SK-N-SH (cell line): ENCODE results near the gene ARSJ.
A peak's percentile ranks its signal among the peaks of the same experiment; 100 is the strongest.

Experiments used
- CHD2 ChIP-seq: fragments of 150-350 bp; IDR thresholded peaks from 2 replicates; pipeline ENCODE4 v1.6.1; 2018; ENCODE audit warnings: low read length; ENCODE audit not compliant: partially characterized antibody
- EP300 ChIP-seq, 2 experiments: IDR thresholded peaks; 2 replicates each; pipeline versions ENCODE4 v1.4.0 to v1.6.1; 2012; ENCODE audit warnings: borderline replicate concordance in 1 of 2, low read depth in 1 of 2, low read length in 1 of 2
- GABPA ChIP-seq: IDR thresholded peaks from 2 replicates; pipeline ENCODE4 v1.4.0; 2012; ENCODE audit warnings: low read depth, mild to moderate bottlenecking
- POLR2AphosphoS5 ChIP-seq: IDR thresholded peaks from 2 replicates; pipeline ENCODE4 v1.6.1; 2012; ENCODE audit warnings: low read depth, low read length
- RAD21 ChIP-seq: IDR thresholded peaks from 2 replicates; pipeline ENCODE4 v1.6.1; 2012; ENCODE audit warnings: mild to moderate bottlenecking, low read length
- RCOR1 ChIP-seq: fragments of 150-350 bp; IDR thresholded peaks from 2 replicates; pipeline ENCODE4 v1.6.1; 2017; ENCODE audit warnings: antibody characterized with exemption, low read length
- SIN3A ChIP-seq: IDR thresholded peaks from 2 replicates; pipeline ENCODE4 v1.6.1; 2012; ENCODE audit warnings: low read depth, mild to moderate bottlenecking, low read length, moderate library complexity, borderline replicate concordance
- SMC3 ChIP-seq: IDR thresholded peaks from 2 replicates; pipeline ENCODE4 v1.6.1; 2012; ENCODE audit warnings: low read depth, low read length, improper control_type of control experiment
- TAF1 ChIP-seq: IDR thresholded peaks from 2 replicates; pipeline ENCODE4 v1.6.1; 2012; ENCODE audit warnings: low read depth, mild to moderate bottlenecking, low read length, moderate library complexity, borderline replicate concordance
- TCF12 ChIP-seq: IDR thresholded peaks from 2 replicates; pipeline ENCODE4 v1.4.0; 2012
- TF ChIP-seq, protein P1 (sequence below): fragments of 200-600 bp; sonication (generic); IDR thresholded peaks from 2 replicates; pipeline ENCODE4 v1.6.1; 2017; ENCODE audit warnings: antibody characterized with exemption, mild to moderate bottlenecking, moderate library complexity
- TF ChIP-seq, protein P2 (sequence below): IDR thresholded peaks from 2 replicates; pipeline ENCODE4 v1.6.1; 2012; ENCODE audit warnings: mild to moderate bottlenecking, low read depth, low read length, moderate library complexity
- TF ChIP-seq, protein P3 (sequence below): IDR thresholded peaks from 2 replicates; pipeline ENCODE4 v1.4.0; 2012; ENCODE audit warnings: low read depth

DNA sequence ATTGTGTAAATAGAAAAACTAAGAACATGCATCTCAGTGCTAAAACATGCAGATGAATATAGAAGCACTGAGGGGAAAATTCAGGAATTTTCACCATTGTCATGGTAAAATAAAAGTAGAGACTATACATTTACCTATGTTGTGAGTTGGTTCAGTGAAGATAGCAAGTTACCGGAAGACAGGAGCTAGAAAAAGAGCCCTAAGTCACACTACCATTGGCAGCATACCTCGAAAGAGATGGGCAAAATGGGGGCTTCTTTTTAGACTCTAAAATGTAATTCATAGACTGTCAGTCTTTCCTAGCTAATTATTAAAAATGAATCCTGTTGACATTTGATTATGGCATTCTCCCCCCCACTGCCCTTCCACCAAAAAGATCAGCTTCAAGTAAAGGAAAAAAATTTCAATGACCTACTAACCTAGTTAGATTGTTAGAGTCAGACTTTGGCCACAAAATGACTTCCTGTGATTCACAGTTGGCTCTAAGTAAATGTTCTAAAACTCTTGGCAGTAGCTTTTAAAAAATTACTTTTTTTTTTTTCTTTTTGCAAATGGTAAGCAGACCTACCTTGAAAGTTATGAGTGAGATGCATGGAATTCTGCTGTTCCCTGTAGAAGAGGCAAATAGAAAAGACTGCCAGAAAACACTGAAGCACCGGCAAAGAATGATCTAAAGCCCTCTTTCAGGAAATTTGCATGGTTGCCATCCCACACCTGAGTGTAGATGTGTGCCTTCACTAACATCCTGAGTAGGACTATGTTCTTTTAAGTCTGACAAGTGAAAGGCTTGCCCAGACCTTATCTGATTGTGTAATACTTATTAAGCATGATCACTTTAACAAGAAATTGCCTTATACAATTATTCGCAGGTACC, 26.4 kb upstream of the ARSJ start:
- TF ChIP-seq GABPA (no peak), TAF1 (no peak), POLR2AphosphoS5 (peak; percentile 56; the same call in 1 of the 2 replicates), TCF12 (peak; percentile 91), EP300 (IDR thresholded peaks at IDR 0.05; ENCODE audit: borderline replicate concordance in 1 of 2, low read depth in 1 of 2, low read length in 1 of 2) (peak in 1 of 2 experiments; percentile 86; a peak in 1 of 4 replicates), SIN3A (no peak), RAD21 (no peak), RCOR1 (no peak), CHD2 (no peak), SMC3 (no peak; the same call in 1 of the 2 replicates)
- TF ChIP-seq, protein P1, sequence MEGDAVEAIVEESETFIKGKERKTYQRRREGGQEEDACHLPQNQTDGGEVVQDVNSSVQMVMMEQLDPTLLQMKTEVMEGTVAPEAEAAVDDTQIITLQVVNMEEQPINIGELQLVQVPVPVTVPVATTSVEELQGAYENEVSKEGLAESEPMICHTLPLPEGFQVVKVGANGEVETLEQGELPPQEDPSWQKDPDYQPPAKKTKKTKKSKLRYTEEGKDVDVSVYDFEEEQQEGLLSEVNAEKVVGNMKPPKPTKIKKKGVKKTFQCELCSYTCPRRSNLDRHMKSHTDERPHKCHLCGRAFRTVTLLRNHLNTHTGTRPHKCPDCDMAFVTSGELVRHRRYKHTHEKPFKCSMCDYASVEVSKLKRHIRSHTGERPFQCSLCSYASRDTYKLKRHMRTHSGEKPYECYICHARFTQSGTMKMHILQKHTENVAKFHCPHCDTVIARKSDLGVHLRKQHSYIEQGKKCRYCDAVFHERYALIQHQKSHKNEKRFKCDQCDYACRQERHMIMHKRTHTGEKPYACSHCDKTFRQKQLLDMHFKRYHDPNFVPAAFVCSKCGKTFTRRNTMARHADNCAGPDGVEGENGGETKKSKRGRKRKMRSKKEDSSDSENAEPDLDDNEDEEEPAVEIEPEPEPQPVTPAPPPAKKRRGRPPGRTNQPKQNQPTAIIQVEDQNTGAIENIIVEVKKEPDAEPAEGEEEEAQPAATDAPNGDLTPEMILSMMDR: no peak
- TF ChIP-seq, protein P2, sequence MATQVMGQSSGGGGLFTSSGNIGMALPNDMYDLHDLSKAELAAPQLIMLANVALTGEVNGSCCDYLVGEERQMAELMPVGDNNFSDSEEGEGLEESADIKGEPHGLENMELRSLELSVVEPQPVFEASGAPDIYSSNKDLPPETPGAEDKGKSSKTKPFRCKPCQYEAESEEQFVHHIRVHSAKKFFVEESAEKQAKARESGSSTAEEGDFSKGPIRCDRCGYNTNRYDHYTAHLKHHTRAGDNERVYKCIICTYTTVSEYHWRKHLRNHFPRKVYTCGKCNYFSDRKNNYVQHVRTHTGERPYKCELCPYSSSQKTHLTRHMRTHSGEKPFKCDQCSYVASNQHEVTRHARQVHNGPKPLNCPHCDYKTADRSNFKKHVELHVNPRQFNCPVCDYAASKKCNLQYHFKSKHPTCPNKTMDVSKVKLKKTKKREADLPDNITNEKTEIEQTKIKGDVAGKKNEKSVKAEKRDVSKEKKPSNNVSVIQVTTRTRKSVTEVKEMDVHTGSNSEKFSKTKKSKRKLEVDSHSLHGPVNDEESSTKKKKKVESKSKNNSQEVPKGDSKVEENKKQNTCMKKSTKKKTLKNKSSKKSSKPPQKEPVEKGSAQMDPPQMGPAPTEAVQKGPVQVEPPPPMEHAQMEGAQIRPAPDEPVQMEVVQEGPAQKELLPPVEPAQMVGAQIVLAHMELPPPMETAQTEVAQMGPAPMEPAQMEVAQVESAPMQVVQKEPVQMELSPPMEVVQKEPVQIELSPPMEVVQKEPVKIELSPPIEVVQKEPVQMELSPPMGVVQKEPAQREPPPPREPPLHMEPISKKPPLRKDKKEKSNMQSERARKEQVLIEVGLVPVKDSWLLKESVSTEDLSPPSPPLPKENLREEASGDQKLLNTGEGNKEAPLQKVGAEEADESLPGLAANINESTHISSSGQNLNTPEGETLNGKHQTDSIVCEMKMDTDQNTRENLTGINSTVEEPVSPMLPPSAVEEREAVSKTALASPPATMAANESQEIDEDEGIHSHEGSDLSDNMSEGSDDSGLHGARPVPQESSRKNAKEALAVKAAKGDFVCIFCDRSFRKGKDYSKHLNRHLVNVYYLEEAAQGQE: no peak
- TF ChIP-seq, protein P3, sequence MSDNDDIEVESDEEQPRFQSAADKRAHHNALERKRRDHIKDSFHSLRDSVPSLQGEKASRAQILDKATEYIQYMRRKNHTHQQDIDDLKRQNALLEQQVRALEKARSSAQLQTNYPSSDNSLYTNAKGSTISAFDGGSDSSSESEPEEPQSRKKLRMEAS: no peak; the same call in 1 of the 2 replicates
